Activated CD8-positive, alpha-beta memory T cell treated with anti-CD3 and anti-CD28 coated beads for 24 hours (primary cell): Measurements from ENCODE around the gene TMEM37.

Experiments
- DNase-seq: peaks from one replicate; pipeline ENCODE4 v3.0.0-alpha.2; 2020

TMEM37 gene

GRCh38 chr2:119419065-119419464, 12.6 kb upstream of the TMEM37 start:
- no peak for DNase-seq

- DNase-seq, result no peak
Measured at GRCh38 chr2:119419803-119420508, 11.7 kb upstream of the TMEM37 start.

GRCh38 chr2:119421304-119421703, 10.3 kb upstream of the TMEM37 start:
- DNase-seq, result no peak

GRCh38 chr2:119421741-119422140, 9.9 kb upstream of the TMEM37 start:
- no peak for DNase-seq

DNA sequence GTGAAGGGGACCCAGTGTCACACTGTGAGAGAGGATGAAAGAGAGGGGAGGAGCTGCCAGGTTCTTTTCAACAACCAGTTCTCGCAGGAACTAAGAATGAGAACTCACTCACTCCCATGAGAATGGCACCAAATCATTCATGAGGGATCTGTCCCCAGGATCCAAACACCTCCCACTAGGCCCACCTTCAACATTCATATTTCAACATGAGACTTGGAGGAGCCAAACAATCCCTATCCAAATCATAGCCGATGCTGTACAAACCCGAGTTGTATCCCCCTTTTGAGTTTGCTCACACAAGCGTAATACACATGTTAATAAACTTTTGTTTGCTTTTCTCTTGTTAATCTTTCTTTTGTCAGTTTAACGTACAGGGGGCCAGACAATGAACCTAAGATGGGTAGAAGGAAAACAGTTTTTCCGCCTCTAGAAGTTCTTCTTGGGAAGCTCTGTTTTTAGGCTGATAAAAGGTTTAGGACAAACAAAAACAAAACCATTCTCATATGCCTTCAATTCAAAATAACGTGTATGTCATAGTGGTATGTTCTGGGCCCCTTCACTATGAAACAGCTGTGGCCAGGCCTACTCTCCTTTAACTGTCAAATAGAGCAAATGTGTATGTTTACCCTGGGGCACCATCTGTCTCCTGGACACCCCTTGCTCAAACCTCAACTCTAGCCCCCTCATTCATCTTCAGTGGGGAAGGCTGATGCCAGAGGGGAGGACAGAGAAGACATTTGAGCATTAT, 9.1 kb upstream of the TMEM37 start:
- no peak for DNase-seq

DNA sequence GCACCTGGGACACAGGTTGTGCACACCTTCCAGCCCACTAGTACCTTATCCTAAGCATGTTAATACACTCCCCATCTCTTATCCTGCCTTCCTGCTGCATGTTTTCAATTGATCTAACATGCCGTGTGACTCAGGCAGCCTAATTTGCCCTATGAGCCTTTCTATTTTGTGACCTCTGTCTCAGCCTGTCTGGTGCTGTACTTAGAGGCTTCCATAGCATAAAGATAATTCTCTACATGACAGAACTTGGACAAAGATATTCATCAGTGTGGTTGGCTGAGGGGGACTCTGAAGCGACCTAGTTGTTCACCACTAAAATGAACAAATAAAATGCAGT, 8.6 kb upstream of the TMEM37 start:
- no peak for DNase-seq

DNA sequence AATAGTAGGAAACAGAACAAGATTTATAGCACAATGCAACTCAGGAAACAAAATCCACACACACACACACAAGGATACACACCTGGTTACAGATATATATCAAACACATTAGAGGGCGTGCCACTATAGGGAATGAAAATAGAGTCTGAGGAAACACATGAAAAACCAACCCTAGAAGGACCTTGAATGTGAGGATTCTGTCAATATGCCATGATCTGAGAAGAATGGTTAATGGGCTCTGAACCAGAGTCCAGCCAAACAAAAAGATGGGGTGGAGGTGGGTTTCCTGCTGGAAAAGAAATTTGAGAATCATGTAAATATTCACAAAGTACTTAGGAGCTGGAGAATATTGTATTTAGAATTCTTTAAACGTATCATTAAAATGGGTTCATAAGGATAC, 7.8 kb upstream of the TMEM37 start:
- no peak for DNase-seq

GRCh38 chr2:119424284-119425118, 7.2 kb upstream of the TMEM37 start:
- no peak for DNase-seq

DNA sequence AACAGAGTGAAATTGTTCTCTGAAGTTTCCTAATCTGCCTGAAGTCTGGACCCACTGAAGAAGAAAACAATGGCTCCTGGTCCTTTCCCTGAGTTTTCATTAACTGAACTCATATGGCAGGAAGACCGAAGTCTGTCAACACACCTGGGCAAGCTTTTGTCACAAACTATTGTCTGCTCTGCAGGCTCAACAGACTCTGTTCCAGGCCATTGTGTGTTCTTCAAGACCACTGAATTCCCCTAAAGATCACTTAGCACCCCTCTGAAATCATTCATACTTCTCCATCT, 6.6 kb upstream of the TMEM37 start:
- peak; percentile 15 for DNase-seq

- DNase-seq, result peak; percentile 38
Measured at GRCh38 chr2:119425620-119426395, 5.8 kb upstream of the TMEM37 start.

DNA sequence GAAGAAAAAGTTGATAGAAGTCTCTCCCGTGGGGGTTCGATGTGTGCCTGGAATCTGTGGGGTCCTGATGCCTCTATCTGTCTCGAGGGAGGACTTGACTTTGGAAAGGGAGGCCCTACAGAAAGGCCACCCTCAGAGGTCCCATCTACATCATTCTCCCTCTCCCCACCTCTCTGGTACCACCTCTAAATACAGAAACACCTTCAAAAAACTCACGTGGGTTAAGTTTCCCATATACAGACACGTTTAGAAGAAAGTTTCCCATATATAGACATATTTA, 5.3 kb upstream of the TMEM37 start:
- DNase-seq, result no peak

GRCh38 chr2:119426801-119427395, 4.8 kb upstream of the TMEM37 start:
- DNase-seq, result peak; percentile 32

DNA sequence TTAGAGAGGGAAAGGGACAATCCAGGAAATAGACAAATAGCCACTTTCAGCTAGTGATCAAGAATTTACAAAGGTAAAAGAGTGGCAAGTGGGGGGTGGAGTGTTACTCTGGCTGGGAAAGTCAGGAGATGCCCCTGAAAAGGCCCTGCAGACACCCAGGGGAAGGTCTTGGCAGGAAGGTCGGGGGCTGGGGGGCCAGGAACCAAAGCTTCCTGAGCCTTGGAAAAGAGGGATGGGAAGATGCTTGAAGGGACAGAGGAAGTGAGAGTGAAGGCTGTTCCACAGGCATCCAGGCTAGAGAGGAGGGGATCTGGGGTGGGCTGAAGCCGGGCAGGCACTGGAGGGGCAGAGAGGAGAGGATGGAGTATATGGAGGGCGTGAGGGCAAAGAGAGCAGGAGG, 3.9 kb upstream of the TMEM37 start:
- DNase-seq, result no peak

DNA sequence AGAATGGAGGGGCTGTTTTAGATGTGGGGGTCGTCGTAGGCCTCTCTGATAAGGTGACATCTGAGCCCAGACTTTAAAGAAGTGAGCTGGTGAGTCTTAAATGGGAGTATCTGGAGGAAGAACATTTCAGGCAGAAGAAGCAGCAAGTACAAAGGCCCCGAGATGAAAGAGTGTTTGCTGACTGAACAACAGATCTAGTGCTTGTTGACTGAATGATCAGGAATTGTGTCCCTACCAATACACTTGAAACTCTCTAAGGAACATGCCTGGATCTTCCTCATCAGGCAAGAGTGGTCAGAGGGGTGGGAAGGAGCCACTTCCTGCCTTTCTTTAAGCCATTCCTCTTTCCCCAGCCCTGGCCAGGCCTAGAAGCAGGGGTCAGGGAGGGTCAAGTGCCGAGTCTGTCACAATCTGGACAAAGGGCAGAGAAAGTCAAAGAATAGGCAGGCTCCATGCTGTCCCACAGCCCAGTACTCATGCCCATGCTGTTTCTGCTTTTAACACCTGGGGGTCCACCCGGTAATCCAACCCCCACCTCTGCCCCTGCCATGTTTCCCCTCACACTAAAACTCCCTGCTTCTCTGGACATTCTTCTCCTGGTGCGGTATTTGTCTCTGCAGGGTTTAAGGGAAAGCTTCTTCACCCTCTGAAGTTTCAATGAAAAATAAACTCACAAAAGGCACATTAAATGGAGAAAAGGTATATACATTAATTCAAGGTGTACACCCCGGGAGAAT, 3.0 kb upstream of the TMEM37 start:
- peak; percentile 32 for DNase-seq

- DNase-seq, result peak; percentile 38
Measured at GRCh38 chr2:119429225-119429981, 2.3 kb upstream of the TMEM37 start.

- peak; percentile 45 for DNase-seq
Measured at GRCh38 chr2:119430023-119430498, 1.6 kb upstream of the TMEM37 start.

DNA sequence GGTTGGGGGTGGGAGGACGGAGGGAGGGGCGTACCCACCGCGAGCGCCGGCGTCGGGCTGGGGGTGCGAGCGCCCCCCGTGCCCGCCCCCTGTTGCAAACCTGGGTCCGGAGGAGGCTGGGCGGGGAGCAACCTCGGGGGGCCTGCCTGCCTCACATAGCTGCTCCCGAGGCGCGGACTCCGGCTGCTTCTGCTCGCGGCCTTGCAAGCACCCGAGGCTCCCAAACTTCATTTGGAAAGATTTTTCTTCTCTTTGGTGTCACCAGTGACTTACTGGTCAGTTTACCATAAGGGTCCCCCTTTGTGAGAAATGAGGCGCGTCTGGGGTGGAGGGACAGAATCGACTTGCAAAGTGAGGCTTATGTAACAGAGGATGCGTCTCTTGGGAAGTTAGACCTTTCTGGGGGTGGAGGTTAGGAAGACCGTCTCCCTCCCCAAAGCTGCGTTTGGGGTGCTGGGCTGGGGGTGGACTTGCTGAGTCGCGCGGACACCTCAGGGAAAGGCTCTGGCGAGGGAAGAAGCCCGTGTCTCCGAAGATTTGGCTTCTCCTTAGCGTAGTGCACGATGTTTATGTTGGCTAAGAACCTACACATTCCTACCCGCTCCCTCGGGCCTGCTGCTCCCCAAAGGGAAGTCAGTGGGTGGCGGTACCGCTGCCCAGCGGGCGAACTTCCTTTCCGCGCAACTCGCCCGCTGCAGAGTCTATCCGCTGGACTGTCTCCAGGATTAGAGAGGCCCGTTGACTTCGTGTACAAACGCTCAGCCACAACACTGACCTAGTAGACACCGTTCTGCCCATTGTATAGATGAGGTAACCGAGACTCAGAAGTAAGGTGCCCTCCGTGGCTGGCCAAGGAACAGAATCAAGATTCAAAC, 559 bp downstream of the TMEM37 start:
- DNase-seq, result peak; percentile 54

GRCh38 chr2:119432851-119433522, 1.3 kb downstream of the TMEM37 start:
- peak; percentile 43 for DNase-seq

DNA sequence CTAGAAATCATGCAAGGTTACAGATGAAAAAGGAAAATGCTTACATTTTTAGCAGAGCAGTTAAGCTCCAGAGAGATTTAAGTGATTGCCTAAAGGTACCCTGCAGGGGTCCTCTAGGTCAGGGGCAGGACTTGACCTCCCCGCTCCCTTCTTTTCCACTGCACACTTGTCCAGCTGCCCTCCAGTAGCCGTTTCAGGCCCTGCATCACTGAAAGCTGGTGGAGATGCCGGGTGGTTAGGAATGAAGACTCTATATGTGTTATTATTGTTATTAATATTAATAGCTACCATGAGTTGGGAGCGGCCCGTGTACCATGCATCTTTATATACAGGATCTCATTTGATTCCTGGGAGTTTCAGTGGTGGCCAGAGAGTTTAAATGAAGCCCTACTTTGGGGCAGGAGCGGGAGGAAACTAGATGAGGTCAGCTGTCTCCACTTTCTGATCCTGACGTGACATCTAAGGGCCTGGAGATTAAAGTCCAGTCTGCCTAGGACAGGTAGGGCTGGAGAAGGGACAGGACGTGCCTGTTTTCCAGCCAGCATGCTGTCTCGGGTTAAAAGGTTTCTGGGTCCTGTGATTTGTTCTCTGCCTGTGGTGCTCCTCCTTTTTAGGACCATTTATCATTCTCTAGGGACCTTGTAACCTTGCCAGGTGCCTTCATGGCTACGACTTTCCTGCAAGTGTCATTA, 2.1 kb downstream of the TMEM37 start:
- DNase-seq, result no peak
